GM12873 (cell line): Measurements from ENCODE around the gene TMEM108.

Experiments used
- CTCF ChIP-seq: IDR thresholded peaks from 2 replicates; pipeline ENCODE4 v1.5.1; 2012; ENCODE audit warnings: low read depth, mild to moderate bottlenecking, moderate library complexity, low read length, control low read depth; ENCODE audit not compliant: insufficient read depth; ENCODE audit errors: missing control alignments

TMEM108 gene

GRCh38 chr3:133227813-133228212 is 189.6 kb downstream of the TMEM108 start:
- no peak for TF ChIP-seq CTCF

- TF ChIP-seq CTCF = no peak
Measured at GRCh38 chr3:133230195-133230594, 192.0 kb downstream of the TMEM108 start.

DNA sequence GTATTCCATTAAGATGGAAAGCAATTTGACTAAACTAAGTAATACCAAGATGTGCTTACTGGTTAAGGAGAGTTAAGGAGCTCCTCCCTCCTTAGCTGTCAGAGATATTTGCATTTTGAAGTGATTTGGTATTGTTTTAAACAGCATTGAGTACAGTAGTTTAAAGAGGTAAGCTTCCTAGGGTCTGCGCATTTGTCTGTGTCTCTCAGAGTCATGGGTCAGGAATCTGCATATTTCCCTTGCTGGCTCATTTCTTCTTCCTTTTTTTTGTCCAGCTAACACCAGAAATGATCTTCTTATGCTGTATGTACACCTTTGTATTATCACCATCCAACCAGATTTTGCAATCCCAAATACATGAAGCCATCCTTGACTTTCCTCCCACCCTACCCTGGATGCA is 198.7 kb downstream of the TMEM108 start:
- no peak for TF ChIP-seq CTCF

DNA sequence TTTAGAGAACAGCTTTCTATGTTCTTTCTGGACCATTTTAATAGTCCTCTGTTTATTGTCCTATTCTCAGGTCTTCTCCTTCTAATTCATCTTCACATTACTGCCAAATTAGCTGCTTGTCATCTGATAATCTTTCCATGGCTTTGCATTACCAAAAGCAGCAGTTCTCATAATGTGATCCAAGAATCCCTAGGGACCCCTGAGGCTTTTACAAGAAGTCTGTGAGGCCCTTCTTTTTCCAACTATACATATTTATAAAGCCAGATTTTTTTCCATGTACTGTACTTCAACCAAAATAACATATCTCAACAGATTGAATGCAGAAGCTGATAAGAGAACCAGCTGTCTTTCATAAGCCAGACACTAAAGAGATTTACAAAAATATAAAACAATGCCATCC is 199.2 kb downstream of the TMEM108 start:
- TF ChIP-seq CTCF = no peak

DNA sequence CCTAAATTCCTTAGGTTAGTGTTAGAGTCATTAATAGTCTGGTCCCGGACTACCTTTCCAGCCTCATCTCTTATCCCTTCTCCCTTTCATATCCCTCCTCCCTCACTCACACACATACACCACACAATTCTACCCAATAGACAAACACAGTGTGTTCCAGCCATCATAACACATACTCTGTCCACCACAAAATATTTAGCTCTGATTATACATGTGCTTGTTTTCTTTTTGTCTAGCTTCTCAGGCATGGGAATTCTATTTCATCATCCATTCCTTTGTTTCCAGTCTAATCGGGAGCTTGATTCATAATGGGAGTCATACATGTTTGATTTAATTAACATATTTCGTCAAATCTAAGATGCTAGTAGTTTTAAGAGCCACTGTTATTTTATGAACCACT is 199.8 kb downstream of the TMEM108 start:
- TF ChIP-seq CTCF = no peak

DNA sequence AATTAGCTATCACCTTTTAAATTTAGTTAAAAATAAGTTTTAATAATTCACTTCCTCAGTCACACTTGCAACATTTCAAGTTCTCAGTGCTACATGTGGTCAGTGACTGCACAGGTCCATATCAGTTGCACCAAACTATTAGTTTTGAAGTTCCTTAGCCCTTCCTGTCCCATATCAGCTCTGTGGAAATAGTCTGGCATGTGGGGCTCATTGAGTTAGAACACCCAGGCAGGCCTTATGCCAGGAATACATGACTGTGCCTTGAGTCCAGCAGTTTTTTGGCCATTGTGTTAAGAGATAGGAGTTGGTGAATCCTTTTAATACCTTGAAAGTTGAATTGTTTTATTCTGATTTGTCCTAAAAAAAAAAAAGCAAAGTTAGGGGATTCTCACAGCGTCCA is 207.9 kb downstream of the TMEM108 start:
- TF ChIP-seq CTCF = no peak

- TF ChIP-seq CTCF = no peak
Measured at GRCh38 chr3:133246773-133247172, 208.6 kb downstream of the TMEM108 start.
